GM23338 (cell line): ENCODE data around the gene AGRP. TPM values are rescaled to one million over a fixed set of nuclear protein-coding genes. Genes with fewer than 3 reads are reported as not detected.

Source experiments
- ATAC-seq: fragments of 200-7000 bp; cut with Tn5 transposase; 3 replicates; pipeline ENCODE4 v1.9.1; 2020
- DNase-seq: peaks from one replicate; pipeline ENCODE4 v3.0.0-alpha.2; 2015; ENCODE audit warnings: low spot score
- H2AFZ ChIP-seq: fragments of 200-600 bp; sonication (generic); 2 replicates; pipeline ENCODE4 v1.8.0; 2016; ENCODE audit warnings: antibody characterized with exemption, mild to moderate bottlenecking, moderate library complexity
- H3F3A ChIP-seq: fragments of 200-600 bp; sonication (generic); replicated peaks from 2 replicates; pipeline ENCODE4 v1.8.0; 2017; ENCODE audit warnings: antibody characterized with exemption, mixed run types, low read depth
- H3K27ac ChIP-seq: fragments of 200-600 bp; sonication (generic); 2 replicates; pipeline ENCODE4 v1.6.1; 2016; ENCODE audit warnings: low read depth
- H3K27me3 ChIP-seq: fragments of 200-600 bp; sonication (generic); 2 replicates; pipeline ENCODE4 v1.8.0; 2016; ENCODE audit warnings: mild to moderate bottlenecking, mixed run types, moderate library complexity; ENCODE audit not compliant: insufficient read depth
- H3K36me3 ChIP-seq: fragments of 200-600 bp; sonication (generic); 2 replicates; pipeline ENCODE4 v1.8.0; 2016; ENCODE audit warnings: mild to moderate bottlenecking; ENCODE audit not compliant: insufficient read depth
- H3K4me1 ChIP-seq: fragments of 200-600 bp; sonication (generic); 2 replicates; pipeline ENCODE4 v1.8.0; 2016; ENCODE audit warnings: mild to moderate bottlenecking, moderate library complexity; ENCODE audit not compliant: insufficient read depth
- H3K4me2 ChIP-seq: fragments of 200-600 bp; sonication (generic); 2 replicates; pipeline ENCODE4 v1.7.1; 2017; ENCODE audit warnings: mixed run types
- H3K4me3 ChIP-seq: fragments of 200-600 bp; sonication (generic); 2 replicates; pipeline ENCODE4 v1.6.1; 2016; ENCODE audit warnings: mixed run types
- H3K79me2 ChIP-seq: fragments of 200-600 bp; sonication (generic); replicated peaks from 2 replicates; pipeline ENCODE4 v1.8.0; 2017; ENCODE audit warnings: mild to moderate bottlenecking; ENCODE audit not compliant: insufficient read depth
- H3K9me2 ChIP-seq: fragments of 200-600 bp; sonication (generic); 2 replicates; pipeline ENCODE4 v1.8.0; 2017; ENCODE audit not compliant: insufficient read depth
- H4K20me1 ChIP-seq: fragments of 200-600 bp; sonication (generic); replicated peaks from 2 replicates; pipeline ENCODE4 v1.8.0; 2017; ENCODE audit warnings: mild to moderate bottlenecking; ENCODE audit not compliant: insufficient read depth
- H3K27ac Mint-ChIP-seq: 2 replicates; pipeline ENCODE4 v1.8.0; 2020; ENCODE audit warnings: inconsistent platforms, mild to moderate bottlenecking, moderate library complexity, mixed read lengths
- H3K27me3 Mint-ChIP-seq: 3 replicates; pipeline ENCODE4 v1.8.0; 2022; ENCODE audit warnings: low read depth, mild to moderate bottlenecking, moderate library complexity, mixed read lengths, inconsistent platforms; ENCODE audit not compliant: insufficient read depth, poor library complexity
- H3K36me3 Mint-ChIP-seq: 3 replicates; pipeline ENCODE4 v1.8.0; 2021; ENCODE audit warnings: low read depth, mild to moderate bottlenecking, inconsistent platforms, moderate library complexity, mixed read lengths
- H3K4me1 Mint-ChIP-seq: 3 replicates; pipeline ENCODE4 v1.8.0; 2020; ENCODE audit warnings: mild to moderate bottlenecking, inconsistent platforms, mixed read lengths
- H3K4me3 Mint-ChIP-seq: 3 replicates; pipeline ENCODE4 v1.8.0; 2021; ENCODE audit warnings: moderate library complexity, mild to moderate bottlenecking, inconsistent platforms, mixed read lengths
- H3K9me3 Mint-ChIP-seq: 3 replicates; pipeline ENCODE4 v1.8.0; 2020; ENCODE audit warnings: moderate library complexity, mild to moderate bottlenecking, inconsistent platforms, mixed read lengths
- CREB1 ChIP-seq: fragments of 250-450 bp; sonication (Bioruptor Pico); IDR thresholded peaks from 2 replicates; pipeline ENCODE4 v1.5.0; 2020; ENCODE audit warnings: low read depth, mild to moderate bottlenecking, moderate library complexity
- EZH2 ChIP-seq: fragments of 200-600 bp; sonication (generic); IDR thresholded peaks from one replicate; pipeline ENCODE4 v1.8.0; 2017; ENCODE audit warnings: antibody characterized with exemption, mild to moderate bottlenecking, low read depth; ENCODE audit not compliant: unreplicated experiment
- EZH2phosphoT487 ChIP-seq: fragments of 200-600 bp; sonication (generic); IDR thresholded peaks from one replicate; pipeline ENCODE4 v1.8.1; 2018; ENCODE audit warnings: antibody characterized with exemption; ENCODE audit not compliant: unreplicated experiment
- JUNB ChIP-seq: IDR thresholded peaks from one replicate; pipeline ENCODE4 v1.6.1; 2016; ENCODE audit warnings: antibody characterized with exemption; ENCODE audit not compliant: unreplicated experiment
- NANOG ChIP-seq: IDR thresholded peaks from 2 replicates; pipeline ENCODE4 v1.6.1; 2016; ENCODE audit warnings: antibody characterized with exemption, borderline replicate concordance
- POLR2AphosphoS5 ChIP-seq: IDR thresholded peaks from 2 replicates; pipeline ENCODE4 v1.6.1; 2016; ENCODE audit warnings: antibody characterized with exemption, low read depth
- STAT1 ChIP-seq: IDR thresholded peaks from one replicate; pipeline ENCODE4 v1.6.1; 2016; ENCODE audit warnings: antibody characterized with exemption; ENCODE audit not compliant: unreplicated experiment
- ZNF114 ChIP-seq: fragments of 250-450 bp; sonication (Bioruptor Pico); IDR thresholded peaks from 2 replicates; pipeline ENCODE4 v1.5.0; 2020; ENCODE audit warnings: mild to moderate bottlenecking, moderate library complexity
- polyA plus RNA-seq: library from polyadenylated mRNA; unstranded; fragments of >200 nt; fragmentation: Nextera tagmentation; extraction: Ambion mirVana; gene quantifications from 2 replicates; pipeline ENCODE4 v1.2.1, GENCODE V29; 2016
- total RNA-seq: library from RNA; depleted of rRNA; stranded (reverse); fragments of >200 nt; shearing (Covaris generic); gene quantifications from 2 replicates; pipeline ENCODE4 v1.2.3, GENCODE V29; 2014
- TF ChIP-seq, protein P1 (sequence below): fragments of 250-450 bp; sonication (Bioruptor Pico); IDR thresholded peaks from 2 replicates; pipeline ENCODE4 v1.5.0; 2020; ENCODE audit warnings: mild to moderate bottlenecking, moderate library complexity
- TF ChIP-seq, protein P2 (sequence below): IDR thresholded peaks from 2 replicates; pipeline ENCODE4 v1.6.1; 2016; ENCODE audit warnings: antibody characterized with exemption
- TF ChIP-seq, protein P3 (sequence below): IDR thresholded peaks from one replicate; pipeline ENCODE4 v1.6.1; 2018; ENCODE audit warnings: antibody characterized with exemption; ENCODE audit not compliant: unreplicated experiment
- TF ChIP-seq, protein P4 (sequence below), 2 experiments: fragments of 200-600 bp in 1 of 2; sonication (generic) in 1 of 2; conservative IDR thresholded peaks; 2 replicates each; pipeline versions ENCODE4 v1.5.1 to v1.6.1; 2016 to 2017; ENCODE audit warnings: antibody characterized with exemption in 2 of 2, low read depth in 2 of 2, mild to moderate bottlenecking in 2 of 2, moderate library complexity in 1 of 2

Gene AGRP
- total and polyA plus RNA-seq, 2 experiments from 2014 or later: not detected

DNA sequence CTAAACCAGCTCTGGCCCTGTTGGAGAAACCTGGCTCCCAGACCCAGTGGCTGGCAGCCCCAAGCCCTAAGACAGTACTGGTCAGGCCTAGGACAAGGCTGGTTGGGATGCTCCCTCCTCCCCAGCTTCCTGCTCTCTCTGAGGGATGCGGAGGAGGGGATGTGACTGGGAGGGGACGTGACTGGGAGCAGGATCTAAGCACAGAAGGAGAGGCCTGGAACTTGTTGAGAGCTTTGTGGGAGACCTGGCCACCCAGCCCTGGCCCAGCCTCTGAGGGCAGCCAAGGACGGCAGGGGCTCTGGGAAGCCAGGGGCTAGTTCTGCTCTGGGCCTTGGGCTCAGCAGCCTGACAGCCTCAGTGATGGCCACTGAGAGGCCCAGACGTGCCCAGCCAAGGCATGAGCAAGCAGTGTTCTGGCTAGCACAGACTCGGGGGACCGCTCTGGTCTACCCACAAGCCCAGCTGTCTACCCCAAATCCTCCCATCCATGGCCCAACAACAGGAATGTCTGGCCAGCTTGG is 25.2 kb downstream of the AGRP start (continued):
- TF ChIP-seq, protein P1, sequence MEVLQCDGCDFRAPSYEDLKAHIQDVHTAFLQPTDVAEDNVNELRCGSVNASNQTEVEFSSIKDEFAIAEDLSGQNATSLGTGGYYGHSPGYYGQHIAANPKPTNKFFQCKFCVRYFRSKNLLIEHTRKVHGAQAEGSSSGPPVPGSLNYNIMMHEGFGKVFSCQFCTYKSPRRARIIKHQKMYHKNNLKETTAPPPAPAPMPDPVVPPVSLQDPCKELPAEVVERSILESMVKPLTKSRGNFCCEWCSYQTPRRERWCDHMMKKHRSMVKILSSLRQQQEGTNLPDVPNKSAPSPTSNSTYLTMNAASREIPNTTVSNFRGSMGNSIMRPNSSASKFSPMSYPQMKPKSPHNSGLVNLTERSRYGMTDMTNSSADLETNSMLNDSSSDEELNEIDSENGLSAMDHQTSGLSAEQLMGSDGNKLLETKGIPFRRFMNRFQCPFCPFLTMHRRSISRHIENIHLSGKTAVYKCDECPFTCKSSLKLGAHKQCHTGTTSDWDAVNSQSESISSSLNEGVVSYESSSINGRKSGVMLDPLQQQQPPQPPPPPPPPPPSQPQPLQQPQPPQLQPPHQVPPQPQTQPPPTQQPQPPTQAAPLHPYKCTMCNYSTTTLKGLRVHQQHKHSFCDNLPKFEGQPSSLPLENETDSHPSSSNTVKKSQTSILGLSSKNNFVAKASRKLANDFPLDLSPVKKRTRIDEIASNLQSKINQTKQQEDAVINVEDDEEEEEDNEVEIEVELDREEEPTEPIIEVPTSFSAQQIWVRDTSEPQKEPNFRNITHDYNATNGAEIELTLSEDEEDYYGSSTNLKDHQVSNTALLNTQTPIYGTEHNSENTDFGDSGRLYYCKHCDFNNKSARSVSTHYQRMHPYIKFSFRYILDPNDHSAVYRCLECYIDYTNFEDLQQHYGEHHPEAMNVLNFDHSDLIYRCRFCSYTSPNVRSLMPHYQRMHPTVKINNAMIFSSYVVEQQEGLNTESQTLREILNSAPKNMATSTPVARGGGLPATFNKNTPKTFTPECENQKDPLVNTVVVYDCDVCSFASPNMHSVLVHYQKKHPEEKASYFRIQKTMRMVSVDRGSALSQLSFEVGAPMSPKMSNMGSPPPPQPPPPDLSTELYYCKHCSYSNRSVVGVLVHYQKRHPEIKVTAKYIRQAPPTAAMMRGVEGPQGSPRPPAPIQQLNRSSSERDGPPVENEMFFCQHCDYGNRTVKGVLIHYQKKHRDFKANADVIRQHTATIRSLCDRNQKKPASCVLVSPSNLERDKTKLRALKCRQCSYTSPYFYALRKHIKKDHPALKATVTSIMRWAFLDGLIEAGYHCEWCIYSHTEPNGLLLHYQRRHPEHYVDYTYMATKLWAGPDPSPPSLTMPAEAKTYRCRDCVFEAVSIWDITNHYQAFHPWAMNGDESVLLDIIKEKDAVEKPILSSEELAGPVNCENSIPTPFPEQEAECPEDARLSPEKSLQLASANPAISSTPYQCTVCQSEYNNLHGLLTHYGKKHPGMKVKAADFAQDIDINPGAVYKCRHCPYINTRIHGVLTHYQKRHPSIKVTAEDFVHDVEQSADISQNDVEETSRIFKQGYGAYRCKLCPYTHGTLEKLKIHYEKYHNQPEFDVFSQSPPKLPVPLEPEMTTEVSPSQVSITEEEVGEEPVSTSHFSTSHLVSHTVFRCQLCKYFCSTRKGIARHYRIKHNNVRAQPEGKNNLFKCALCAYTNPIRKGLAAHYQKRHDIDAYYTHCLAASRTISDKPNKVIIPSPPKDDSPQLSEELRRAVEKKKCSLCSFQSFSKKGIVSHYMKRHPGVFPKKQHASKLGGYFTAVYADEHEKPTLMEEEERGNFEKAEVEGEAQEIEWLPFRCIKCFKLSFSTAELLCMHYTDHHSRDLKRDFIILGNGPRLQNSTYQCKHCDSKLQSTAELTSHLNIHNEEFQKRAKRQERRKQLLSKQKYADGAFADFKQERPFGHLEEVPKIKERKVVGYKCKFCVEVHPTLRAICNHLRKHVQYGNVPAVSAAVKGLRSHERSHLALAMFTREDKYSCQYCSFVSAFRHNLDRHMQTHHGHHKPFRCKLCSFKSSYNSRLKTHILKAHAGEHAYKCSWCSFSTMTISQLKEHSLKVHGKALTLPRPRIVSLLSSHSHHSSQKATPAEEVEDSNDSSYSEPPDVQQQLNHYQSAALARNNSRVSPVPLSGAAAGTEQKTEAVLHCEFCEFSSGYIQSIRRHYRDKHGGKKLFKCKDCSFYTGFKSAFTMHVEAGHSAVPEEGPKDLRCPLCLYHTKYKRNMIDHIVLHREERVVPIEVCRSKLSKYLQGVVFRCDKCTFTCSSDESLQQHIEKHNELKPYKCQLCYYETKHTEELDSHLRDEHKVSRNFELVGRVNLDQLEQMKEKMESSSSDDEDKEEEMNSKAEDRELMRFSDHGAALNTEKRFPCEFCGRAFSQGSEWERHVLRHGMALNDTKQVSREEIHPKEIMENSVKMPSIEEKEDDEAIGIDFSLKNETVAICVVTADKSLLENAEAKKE (CRISPR knock-in tag): no peak
- TF ChIP-seq EZH2 (no peak), NANOG (no peak), JUNB (no peak), ZNF114 (CRISPR knock-in tag) (no peak), POLR2AphosphoS5 (no peak), EZH2phosphoT487 (no peak), CREB1 (CRISPR knock-in tag) (no peak), STAT1 (no peak)
- TF ChIP-seq, protein P2, sequence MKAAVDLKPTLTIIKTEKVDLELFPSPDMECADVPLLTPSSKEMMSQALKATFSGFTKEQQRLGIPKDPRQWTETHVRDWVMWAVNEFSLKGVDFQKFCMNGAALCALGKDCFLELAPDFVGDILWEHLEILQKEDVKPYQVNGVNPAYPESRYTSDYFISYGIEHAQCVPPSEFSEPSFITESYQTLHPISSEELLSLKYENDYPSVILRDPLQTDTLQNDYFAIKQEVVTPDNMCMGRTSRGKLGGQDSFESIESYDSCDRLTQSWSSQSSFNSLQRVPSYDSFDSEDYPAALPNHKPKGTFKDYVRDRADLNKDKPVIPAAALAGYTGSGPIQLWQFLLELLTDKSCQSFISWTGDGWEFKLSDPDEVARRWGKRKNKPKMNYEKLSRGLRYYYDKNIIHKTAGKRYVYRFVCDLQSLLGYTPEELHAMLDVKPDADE: no peak

DNA sequence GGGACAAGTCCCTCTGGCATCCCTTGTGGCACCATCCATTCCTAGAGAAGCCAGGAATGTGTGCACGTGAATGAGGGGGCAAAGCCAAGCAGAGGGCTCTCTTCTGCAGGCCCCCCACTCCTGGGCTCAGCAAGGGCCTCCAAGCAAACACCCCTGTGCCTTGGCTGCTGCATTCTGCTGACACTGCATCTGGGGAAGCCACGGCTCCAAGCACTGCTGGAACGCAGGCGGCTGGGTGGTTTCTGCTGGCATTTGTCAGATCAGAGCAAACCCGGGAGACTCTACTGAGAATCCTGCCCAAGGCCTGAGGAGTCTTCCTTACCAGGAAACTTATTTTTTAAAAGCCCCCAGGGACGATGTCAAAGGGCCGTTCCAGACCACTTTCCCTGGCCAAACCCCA is 25.7 kb downstream of the AGRP start:
- Mint-ChIP-seq H3K27me3 (peaks cover 3% of the 10 kb centered on the region), H3K4me1 (peaks cover 10% of the 10 kb centered on the region), H3K36me3 (no peaks in the 10 kb centered on the region; the same call in 2 of the 3 replicates), H3K27ac (no peak overlapping the region), H3K4me3 (no peak overlapping the region), H3K9me3 (no peaks in the 10 kb centered on the region)
- Histone ChIP-seq H2AFZ (no peak overlapping the region), H3K4me3 (no peak overlapping the region), H3K4me1 (no peaks in the 10 kb centered on the region), H3K9me2 (no peaks in the 10 kb centered on the region), H3K79me2 (no peaks in the 10 kb centered on the region), H3K36me3 (no peaks in the 10 kb centered on the region), H3K27ac (no peak overlapping the region), H3F3A (no peaks in the 10 kb centered on the region), H3K4me2 (no peak overlapping the region), H3K27me3 (no peaks in the 10 kb centered on the region), H4K20me1 (no peaks in the 10 kb centered on the region; the same call in 1 of the 2 replicates)
- no peak for DNase-seq
- no peak for ATAC-seq
- no peak for TF ChIP-seq POLR2AphosphoS5
- TF ChIP-seq, protein P3, sequence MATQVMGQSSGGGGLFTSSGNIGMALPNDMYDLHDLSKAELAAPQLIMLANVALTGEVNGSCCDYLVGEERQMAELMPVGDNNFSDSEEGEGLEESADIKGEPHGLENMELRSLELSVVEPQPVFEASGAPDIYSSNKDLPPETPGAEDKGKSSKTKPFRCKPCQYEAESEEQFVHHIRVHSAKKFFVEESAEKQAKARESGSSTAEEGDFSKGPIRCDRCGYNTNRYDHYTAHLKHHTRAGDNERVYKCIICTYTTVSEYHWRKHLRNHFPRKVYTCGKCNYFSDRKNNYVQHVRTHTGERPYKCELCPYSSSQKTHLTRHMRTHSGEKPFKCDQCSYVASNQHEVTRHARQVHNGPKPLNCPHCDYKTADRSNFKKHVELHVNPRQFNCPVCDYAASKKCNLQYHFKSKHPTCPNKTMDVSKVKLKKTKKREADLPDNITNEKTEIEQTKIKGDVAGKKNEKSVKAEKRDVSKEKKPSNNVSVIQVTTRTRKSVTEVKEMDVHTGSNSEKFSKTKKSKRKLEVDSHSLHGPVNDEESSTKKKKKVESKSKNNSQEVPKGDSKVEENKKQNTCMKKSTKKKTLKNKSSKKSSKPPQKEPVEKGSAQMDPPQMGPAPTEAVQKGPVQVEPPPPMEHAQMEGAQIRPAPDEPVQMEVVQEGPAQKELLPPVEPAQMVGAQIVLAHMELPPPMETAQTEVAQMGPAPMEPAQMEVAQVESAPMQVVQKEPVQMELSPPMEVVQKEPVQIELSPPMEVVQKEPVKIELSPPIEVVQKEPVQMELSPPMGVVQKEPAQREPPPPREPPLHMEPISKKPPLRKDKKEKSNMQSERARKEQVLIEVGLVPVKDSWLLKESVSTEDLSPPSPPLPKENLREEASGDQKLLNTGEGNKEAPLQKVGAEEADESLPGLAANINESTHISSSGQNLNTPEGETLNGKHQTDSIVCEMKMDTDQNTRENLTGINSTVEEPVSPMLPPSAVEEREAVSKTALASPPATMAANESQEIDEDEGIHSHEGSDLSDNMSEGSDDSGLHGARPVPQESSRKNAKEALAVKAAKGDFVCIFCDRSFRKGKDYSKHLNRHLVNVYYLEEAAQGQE: no peak
- TF ChIP-seq STAT1: no peak
- TF ChIP-seq JUNB: no peak
- no peak for TF ChIP-seq EZH2phosphoT487
- TF ChIP-seq, protein P4, sequence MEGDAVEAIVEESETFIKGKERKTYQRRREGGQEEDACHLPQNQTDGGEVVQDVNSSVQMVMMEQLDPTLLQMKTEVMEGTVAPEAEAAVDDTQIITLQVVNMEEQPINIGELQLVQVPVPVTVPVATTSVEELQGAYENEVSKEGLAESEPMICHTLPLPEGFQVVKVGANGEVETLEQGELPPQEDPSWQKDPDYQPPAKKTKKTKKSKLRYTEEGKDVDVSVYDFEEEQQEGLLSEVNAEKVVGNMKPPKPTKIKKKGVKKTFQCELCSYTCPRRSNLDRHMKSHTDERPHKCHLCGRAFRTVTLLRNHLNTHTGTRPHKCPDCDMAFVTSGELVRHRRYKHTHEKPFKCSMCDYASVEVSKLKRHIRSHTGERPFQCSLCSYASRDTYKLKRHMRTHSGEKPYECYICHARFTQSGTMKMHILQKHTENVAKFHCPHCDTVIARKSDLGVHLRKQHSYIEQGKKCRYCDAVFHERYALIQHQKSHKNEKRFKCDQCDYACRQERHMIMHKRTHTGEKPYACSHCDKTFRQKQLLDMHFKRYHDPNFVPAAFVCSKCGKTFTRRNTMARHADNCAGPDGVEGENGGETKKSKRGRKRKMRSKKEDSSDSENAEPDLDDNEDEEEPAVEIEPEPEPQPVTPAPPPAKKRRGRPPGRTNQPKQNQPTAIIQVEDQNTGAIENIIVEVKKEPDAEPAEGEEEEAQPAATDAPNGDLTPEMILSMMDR (conservative IDR thresholded peaks at IDR 0.05; ENCODE audit: low read depth in 2 of 2): no peak
